B cell (primary cell): ENCODE measurements around the gene BRAF. TPM values are rescaled to one million over a fixed set of nuclear protein-coding genes. Genes with fewer than 3 reads are reported as not detected.

Experiments
- ATAC-seq: fragments of 200-7000 bp; cut with Tn5 transposase; one replicate; pipeline ENCODE4 v1.10.0; 2021; ENCODE audit warnings: low read depth, mild to moderate bottlenecking, moderate number of reproducible peaks, moderate library complexity
- CTCF ChIA-PET: fragments of 350-600 bp; sonication (Branson Sonifier 250); formaldehyde crosslinking; loops from one replicate; lab custom pipeline; 2021; ENCODE audit warnings: antibody characterized with exemption, inconsistent platforms; lab: Charles Lee
- POLR2A ChIA-PET: fragments of 350-600 bp; sonication (Branson Sonifier 250); formaldehyde crosslinking; loops from one replicate; lab custom pipeline; 2021; ENCODE audit warnings: antibody characterized with exemption; lab: Charles Lee
- DNase-seq: peaks from one replicate; pipeline ENCODE4 v3.0.0; 2013
- H2AFZ ChIP-seq: 2 replicates; pipeline ENCODE4 v1.6.1; 2012; ENCODE audit warnings: mild to moderate bottlenecking, low read depth, low read length; ENCODE audit not compliant: insufficient read depth, poor library complexity, severe bottlenecking
- H3K27ac ChIP-seq, 2 donors: 1 replicate in 1 of 2; 2 replicates in 1 of 2; pipeline ENCODE4 v1.5.1; 2012 to 2013; ENCODE audit warnings: low read length in 2 of 2, mild to moderate bottlenecking in 2 of 2, moderate library complexity in 1 of 2
- H3K27me3 ChIP-seq, 4 experiments: fragments of 200-600 bp in 1 of 4; sonication (generic) in 1 of 4; replicated peaks in 1 of 4; 1 replicate in 2 of 4; 2 replicates in 2 of 4; pipeline versions ENCODE4 v1.6.1 to v1.7.0; 2013 to 2016; ENCODE audit warnings: low read length in 3 of 4, mild to moderate bottlenecking in 2 of 4, mixed read lengths in 1 of 4, moderate library complexity in 1 of 4; ENCODE audit not compliant: insufficient read depth in 4 of 4, control insufficient read depth in 3 of 4; ENCODE audit errors: control extremely low read depth in 1 of 4
- H3K36me3 ChIP-seq, 2 experiments: replicated peaks in 1 of 2; 1 replicate in 1 of 2; 2 replicates in 1 of 2; pipeline versions ENCODE4 v1.6.1 to v1.7.1; 2013; ENCODE audit warnings: low read length in 1 of 2; ENCODE audit not compliant: insufficient read depth in 2 of 2, control insufficient read depth in 1 of 2; ENCODE audit errors: control extremely low read depth in 1 of 2, extremely low read depth in 1 of 2
- H3K4me1 ChIP-seq, 2 donors: fragments of 200-600 bp in 1 of 2; sonication (generic) in 1 of 2; 1 replicate in 1 of 2; 2 replicates in 1 of 2; pipeline versions ENCODE4 v1.5.1 to v1.6.1; 2013 to 2017; ENCODE audit warnings: low read length in 2 of 2; ENCODE audit not compliant: control insufficient read depth in 2 of 2, insufficient read depth in 2 of 2
- H3K4me2 ChIP-seq: replicated peaks from 2 replicates; pipeline ENCODE3; 2012; ENCODE audit warnings: mild to moderate bottlenecking, low read depth, low read length; ENCODE audit not compliant: poor library complexity, severe bottlenecking
- H3K4me3 ChIP-seq, 5 experiments: fragments of 200-600 bp in 1 of 5; sonication (generic) in 1 of 5; 1 replicate in 3 of 5; 2 replicates in 2 of 5; pipeline versions ENCODE4 v1.5.1 to v1.7.0; 2011 to 2016; ENCODE audit warnings: low read length in 4 of 5, mild to moderate bottlenecking in 4 of 5, low read depth in 2 of 5, control low read depth in 1 of 5, moderate library complexity in 1 of 5; ENCODE audit not compliant: insufficient read depth in 1 of 5; ENCODE audit errors: control extremely low read depth in 1 of 5, extremely low read depth in 1 of 5
- H3K79me2 ChIP-seq: fragments of 200-600 bp; sonication (generic); one replicate; pipeline ENCODE4 v1.6.0; 2016; ENCODE audit warnings: low read length; ENCODE audit not compliant: control insufficient read depth, insufficient read depth
- H3K9ac ChIP-seq: fragments of 200-600 bp; sonication (generic); 2 replicates; pipeline ENCODE4 v1.6.1; 2017; ENCODE audit warnings: mild to moderate bottlenecking, low read length, moderate library complexity
- H3K9me3 ChIP-seq, 3 donors: one replicate each; pipeline versions ENCODE4 v1.6.1 to v1.7.1; 2013; ENCODE audit warnings: low read length in 2 of 3; ENCODE audit not compliant: control insufficient read depth in 2 of 3, insufficient read depth in 1 of 3; ENCODE audit errors: control extremely low read depth in 1 of 3
- H4K20me1 ChIP-seq: 2 replicates; pipeline ENCODE4 v1.6.0; 2012; ENCODE audit warnings: mild to moderate bottlenecking, low read length; ENCODE audit not compliant: insufficient read depth, control insufficient read depth, poor library complexity, severe bottlenecking
- H3K27ac Mint-ChIP-seq: one replicate; pipeline ENCODE4 v1.8.0; 2021; ENCODE audit warnings: mixed read lengths
- H3K27me3 Mint-ChIP-seq: one replicate; pipeline ENCODE4 v1.8.0; 2021; ENCODE audit warnings: mixed read lengths
- H3K4me1 Mint-ChIP-seq: one replicate; pipeline ENCODE4 v1.8.0; 2021; ENCODE audit warnings: mixed read lengths
- H3K4me3 Mint-ChIP-seq: one replicate; pipeline ENCODE4 v1.8.0; 2021; ENCODE audit warnings: mixed read lengths
- H3K9me3 Mint-ChIP-seq: one replicate; pipeline ENCODE4 v1.8.0; 2022; ENCODE audit warnings: mixed read lengths; ENCODE audit not compliant: insufficient read depth
- CTCF ChIP-seq: fragments of 200-600 bp; IDR thresholded peaks from one replicate; pipeline ENCODE4 v1.8.0; 2022; ENCODE audit warnings: antibody characterized with exemption, mild to moderate bottlenecking
- EZH2 ChIP-seq: IDR thresholded peaks from 2 replicates; pipeline ENCODE4 v1.6.1; 2012; ENCODE audit warnings: borderline replicate concordance, low read depth, mild to moderate bottlenecking, moderate library complexity, low read length; ENCODE audit not compliant: insufficient read depth, poor library complexity, severe bottlenecking
- WGBS: methylation state at CpG from one replicate; pipeline ENCODE4 v1.1.5; 2013; ENCODE audit warnings: missing lambda C conversion rate; ENCODE audit not compliant: insufficient coverage; 5-methylcytosine and 5-hydroxymethylcytosine counted together
- intact Hi-C: fragments of 100-400 bp; cut with micrococcal nuclease; formaldehyde crosslinking; loops from one replicate; pipeline ENCODE4 v1.10.0; 2022
- polyA plus RNA-seq: library from polyadenylated mRNA; depleted of rRNA; stranded (reverse); fragments of >200 nt; gene quantifications from 2 replicates; pipeline ENCODE4 v1.2.3, GENCODE V29; 2012
- total RNA-seq, 2 donors: library from RNA; stranded (reverse); fragments of 120-200 nt in 1 of 2; gene quantifications; 1 replicate in 1 of 2; 2 replicates in 1 of 2; pipeline versions ENCODE4 v1.2.3 to v1.2.4, GENCODE V29; 2013 to 2022

BRAF gene
- total and polyA plus RNA-seq, 2 donors (not counting 1 experiment from before 2014, with no cell fraction given) = 13.5 to 90.9 TPM

- Mint-ChIP-seq H3K27ac (peak overlapping the region; percentile 4), H3K4me1 (peaks cover 55% of the 10 kb centered on the region), H3K9me3 (no peaks in the 10 kb centered on the region), H3K4me3 (no peak overlapping the region), H3K27me3 (no peaks in the 10 kb centered on the region)
- H2AFZ ChIP-seq = no peak overlapping the region
- peaks cover 88% of the 10 kb centered on the region for H3K79me2 ChIP-seq
- intact Hi-C loops = no loop called here
- whole genome bisulfite sequencing = 86% methylated on average over 1 of the region's 3 CpGs
- H3K9me3 ChIP-seq = no peaks in the 10 kb centered on the region
- no peak overlapping the region for H3K27ac ChIP-seq
- TF ChIP-seq CTCF = no peak
- no peak for TF ChIP-seq EZH2
- ChIA-PET CTCF (no interaction called here), POLR2A (no interaction called here)
- DNase-seq (no peak), ATAC-seq (no peak)
- no peak overlapping the region for H3K9ac ChIP-seq
- peaks cover 32% of the 10 kb centered on the region for H4K20me1 ChIP-seq
- no peak overlapping the region for H3K4me3 ChIP-seq
- no peaks in the 10 kb centered on the region for H3K27me3 ChIP-seq
- H3K4me1 ChIP-seq = peaks cover 5 to 22% of the 10 kb centered on the region in 2 donors
- no peaks in the 10 kb centered on the region for H3K36me3 ChIP-seq
- H3K4me2 ChIP-seq = no peak overlapping the region
Observed at GRCh38 chr7:140881507-140882228, 43.1 kb downstream of the BRAF start.

GRCh38 chr7:140877249-140877524, 47.5 kb downstream of the BRAF start:
- ChIA-PET CTCF (interaction anchor here (0.6 to 0.9 kb wide), 2 partner anchors 33 to 62 kb away, joined by 3 to 5 read pairs; no protein-coding TSS in a partner anchor), POLR2A (no interaction called here)
- intact Hi-C loops = no loop called here
- DNase-seq = no peak
- Histone ChIP-seq H3K9me3 (no peaks in the 10 kb centered on the region), H3K36me3 (no peaks in the 10 kb centered on the region), H3K4me1 (peaks cover 0 to 3% of the 10 kb centered on the region in 2 donors), H2AFZ (no peak overlapping the region), H4K20me1 (peaks cover 44% of the 10 kb centered on the region), H3K9ac (no peak overlapping the region), H3K4me2 (no peak overlapping the region), H3K27ac (no peak overlapping the region), H3K79me2 (peaks cover 91% of the 10 kb centered on the region), H3K27me3 (no peaks in the 10 kb centered on the region), H3K4me3 (no peak overlapping the region)
- no CpG with 5 or more reads among the region's 1 CpG for WGBS
- ATAC-seq = no peak
- Mint-ChIP-seq H3K27ac (no peak overlapping the region), H3K9me3 (no peaks in the 10 kb centered on the region), H3K4me1 (peaks cover 49% of the 10 kb centered on the region), H3K4me3 (no peak overlapping the region), H3K27me3 (no peaks in the 10 kb centered on the region)
- TF ChIP-seq CTCF (no peak), EZH2 (no peak)
